ENCODE measurements around the gene STUM. TPM values are rescaled to one million over a fixed set of nuclear protein-coding genes. Genes with fewer than 3 reads are reported as not detected.
"Not testable (repeated sequence)": the region's sequence is repeated elsewhere in the genome, so short reads cannot be mapped to it uniquely, and the experiment has no call there.

STUM gene
- polyA plus RNA-seq, 2 of the 4 experiments (the other 2 are of a cell fraction), result not detected

DNA sequence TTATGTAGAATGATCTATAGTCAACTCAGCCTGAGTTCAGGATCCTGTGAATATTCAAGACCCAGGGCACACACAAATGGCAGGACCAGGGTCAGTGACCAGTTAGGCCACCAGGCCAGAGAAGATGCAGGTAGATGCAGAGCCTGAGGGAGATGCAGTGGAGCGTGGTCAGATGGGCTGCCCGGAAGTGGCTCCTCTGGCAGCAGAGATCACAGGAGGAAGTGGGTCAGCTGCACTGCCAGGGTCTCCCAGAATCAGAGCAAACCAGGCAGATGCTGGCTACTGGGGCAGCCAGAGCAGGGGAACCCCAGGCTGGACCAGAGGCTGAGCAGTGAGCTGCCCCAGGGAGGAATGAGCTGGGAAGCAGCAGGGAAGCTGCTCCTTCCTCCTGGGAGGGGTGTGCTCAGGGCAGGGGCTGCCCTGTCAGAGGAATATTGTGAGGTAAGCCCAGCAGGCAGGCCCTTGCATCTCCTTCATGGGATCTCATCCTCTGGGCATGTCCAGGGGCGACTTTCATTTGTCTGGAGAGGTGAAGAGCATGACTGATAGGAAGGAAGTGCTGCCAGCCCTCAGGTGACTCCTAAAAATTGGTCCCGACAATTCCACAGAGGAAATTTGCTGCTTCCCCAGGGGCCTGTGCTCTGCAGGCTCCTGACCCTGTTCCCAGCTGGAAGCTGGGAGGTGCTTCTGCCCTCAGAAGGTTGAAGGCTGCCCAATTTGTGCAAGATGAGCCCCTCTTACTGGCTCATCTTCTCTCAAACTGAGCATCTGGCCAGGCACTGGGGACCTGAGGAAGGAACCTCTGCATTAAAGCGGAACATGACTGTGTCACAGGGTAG is 49.3 kb downstream of the STUM start:
- no peak overlapping the region for H3K27ac ChIP-seq
- ChIA-PET CTCF (interaction anchor here (1.4 kb wide), 1 partner anchor 11 kb away, joined by 4 read pairs; no protein-coding TSS in a partner anchor), POLR2A (no interaction called here)
- TF ChIP-seq FOXS1 (CRISPR knock-in tag; IDR thresholded peaks at IDR 0.05), result no peak
- TF ChIP-seq, protein P1, sequence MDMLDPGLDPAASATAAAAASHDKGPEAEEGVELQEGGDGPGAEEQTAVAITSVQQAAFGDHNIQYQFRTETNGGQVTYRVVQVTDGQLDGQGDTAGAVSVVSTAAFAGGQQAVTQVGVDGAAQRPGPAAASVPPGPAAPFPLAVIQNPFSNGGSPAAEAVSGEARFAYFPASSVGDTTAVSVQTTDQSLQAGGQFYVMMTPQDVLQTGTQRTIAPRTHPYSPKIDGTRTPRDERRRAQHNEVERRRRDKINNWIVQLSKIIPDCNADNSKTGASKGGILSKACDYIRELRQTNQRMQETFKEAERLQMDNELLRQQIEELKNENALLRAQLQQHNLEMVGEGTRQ (IDR thresholded peaks at IDR 0.05), result no peak
- TF ChIP-seq MAFK (IDR thresholded peaks at IDR 0.05; ENCODE audit: partially characterized antibody), result no peak
- TF ChIP-seq RCOR1 (IDR thresholded peaks at IDR 0.05; ENCODE audit: low read depth, low read length), result no peak
- TF ChIP-seq ZFP36 (IDR thresholded peaks at IDR 0.05; ENCODE audit: borderline replicate concordance, partially characterized antibody), result no peak
- TF ChIP-seq HEYL (CRISPR knock-in tag; IDR thresholded peaks at IDR 0.05), result no peak
- TF ChIP-seq GATA3 (IDR thresholded peaks at IDR 0.05; ENCODE audit: borderline replicate concordance), result no peak
- TF ChIP-seq, protein P2, sequence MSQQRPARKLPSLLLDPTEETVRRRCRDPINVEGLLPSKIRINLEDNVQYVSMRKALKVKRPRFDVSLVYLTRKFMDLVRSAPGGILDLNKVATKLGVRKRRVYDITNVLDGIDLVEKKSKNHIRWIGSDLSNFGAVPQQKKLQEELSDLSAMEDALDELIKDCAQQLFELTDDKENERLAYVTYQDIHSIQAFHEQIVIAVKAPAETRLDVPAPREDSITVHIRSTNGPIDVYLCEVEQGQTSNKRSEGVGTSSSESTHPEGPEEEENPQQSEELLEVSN (IDR thresholded peaks at IDR 0.05; ENCODE audit: borderline replicate concordance, low read depth), result no peak
- TF ChIP-seq FOSB (CRISPR knock-in tag; IDR thresholded peaks at IDR 0.05), result no peak
- no peak for TF ChIP-seq CBX2 (IDR thresholded peaks at IDR 0.05; ENCODE audit: borderline replicate concordance, low read depth)
- TF ChIP-seq, protein P3, sequence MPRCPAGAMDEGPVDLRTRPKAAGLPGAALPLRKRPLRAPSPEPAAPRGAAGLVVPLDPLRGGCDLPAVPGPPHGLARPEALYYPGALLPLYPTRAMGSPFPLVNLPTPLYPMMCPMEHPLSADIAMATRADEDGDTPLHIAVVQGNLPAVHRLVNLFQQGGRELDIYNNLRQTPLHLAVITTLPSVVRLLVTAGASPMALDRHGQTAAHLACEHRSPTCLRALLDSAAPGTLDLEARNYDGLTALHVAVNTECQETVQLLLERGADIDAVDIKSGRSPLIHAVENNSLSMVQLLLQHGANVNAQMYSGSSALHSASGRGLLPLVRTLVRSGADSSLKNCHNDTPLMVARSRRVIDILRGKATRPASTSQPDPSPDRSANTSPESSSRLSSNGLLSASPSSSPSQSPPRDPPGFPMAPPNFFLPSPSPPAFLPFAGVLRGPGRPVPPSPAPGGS (IDR thresholded peaks at IDR 0.05), result no peak
- no peak for TF ChIP-seq SREBF2 (IDR thresholded peaks at IDR 0.05)
- H3K9me3 ChIP-seq, result 0 out of 3 replicates have a peak, but pooled peaks cover 4% of the 10 kb centered on the region
- H3K4me1 ChIP-seq, result no peaks in the 10 kb centered on the region
- no peak for ATAC-seq
- no peak for FAIRE-seq
- no peak for DNase-seq (ENCODE audit: low read depth in 1 of 2, low spot score in 1 of 2)
- WGBS (ENCODE audit: missing lambda C conversion rate), result 54% methylated on average over 4 of the region's 5 CpGs
- H3K4me2 ChIP-seq, result no peak overlapping the region
- no peak overlapping the region for H3K4me3 ChIP-seq

DNA sequence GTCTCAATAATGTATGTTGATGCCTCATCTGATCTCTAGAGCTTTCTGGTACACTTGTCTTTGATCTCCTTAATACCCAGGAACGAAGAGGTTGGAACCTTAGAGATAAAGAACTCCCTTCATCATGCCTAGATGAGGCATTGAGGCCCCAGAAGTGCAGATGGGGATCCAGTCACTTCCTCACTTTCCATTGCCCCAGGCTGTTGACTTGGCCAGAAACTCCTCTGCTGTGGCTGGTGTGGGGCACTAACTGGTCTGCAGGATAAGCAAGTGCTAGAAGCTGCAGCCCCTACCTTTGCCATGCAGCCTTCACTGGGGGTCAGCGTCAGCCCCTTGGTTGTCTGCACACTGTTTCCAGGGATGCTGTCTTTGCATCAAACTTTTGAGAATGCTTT is 49.9 kb downstream of the STUM start:
- no peak overlapping the region for H3K4me3 ChIP-seq
- FAIRE-seq (no peak), DNase-seq (ENCODE audit: low read depth in 1 of 2, low spot score in 1 of 2) (no peak), ATAC-seq (no peak)
- H3K27ac ChIP-seq, result no peak overlapping the region
- 40% methylated on average over 2 of the region's 2 CpGs for WGBS (ENCODE audit: missing lambda C conversion rate)
- POLR2A ChIA-PET, result no interaction called here
- H3K4me2 ChIP-seq, result no peak overlapping the region
- TF ChIP-seq MYC (IDR thresholded peaks at IDR 0.05; ENCODE audit: borderline replicate concordance, low read length), result no peak
- TF ChIP-seq, protein P4, sequence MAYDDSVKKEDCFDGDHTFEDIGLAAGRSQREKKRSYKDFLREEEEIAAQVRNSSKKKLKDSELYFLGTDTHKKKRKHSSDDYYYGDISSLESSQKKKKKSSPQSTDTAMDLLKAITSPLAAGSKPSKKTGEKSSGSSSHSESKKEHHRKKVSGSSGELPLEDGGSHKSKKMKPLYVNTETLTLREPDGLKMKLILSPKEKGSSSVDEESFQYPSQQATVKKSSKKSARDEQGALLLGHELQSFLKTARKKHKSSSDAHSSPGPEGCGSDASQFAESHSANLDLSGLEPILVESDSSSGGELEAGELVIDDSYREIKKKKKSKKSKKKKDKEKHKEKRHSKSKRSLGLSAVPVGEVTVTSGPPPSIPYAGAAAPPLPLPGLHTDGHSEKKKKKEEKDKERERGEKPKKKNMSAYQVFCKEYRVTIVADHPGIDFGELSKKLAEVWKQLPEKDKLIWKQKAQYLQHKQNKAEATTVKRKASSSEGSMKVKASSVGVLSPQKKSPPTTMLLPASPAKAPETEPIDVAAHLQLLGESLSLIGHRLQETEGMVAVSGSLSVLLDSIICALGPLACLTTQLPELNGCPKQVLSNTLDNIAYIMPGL (CRISPR knock-in tag; IDR thresholded peaks at IDR 0.05; ENCODE audit: borderline replicate concordance), result no peak
- H3K9me3 ChIP-seq, result 0 out of 3 replicates have a peak, but pooled peaks cover 4% of the 10 kb centered on the region
- CTCF ChIA-PET, result no interaction called here
- no peaks in the 10 kb centered on the region for H3K4me1 ChIP-seq

DNA sequence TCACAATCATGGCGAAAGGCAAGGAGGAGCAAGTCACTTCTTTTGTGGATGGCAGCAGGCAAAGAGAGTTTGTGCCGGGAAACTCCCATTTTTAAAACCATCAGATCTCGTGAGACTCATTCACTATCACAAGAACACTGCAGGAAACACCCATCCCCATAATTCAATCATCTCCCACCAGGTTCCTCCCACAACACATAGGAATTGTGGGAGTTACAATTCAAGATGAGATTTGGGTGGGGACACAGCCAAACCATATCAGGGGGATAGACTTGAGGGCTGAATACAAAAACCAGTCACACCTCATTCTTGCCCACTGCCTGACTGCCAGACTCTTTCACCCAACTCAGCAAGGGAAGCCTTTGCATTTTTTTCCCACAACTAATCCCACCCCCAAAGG is 50.4 kb downstream of the STUM start:
- ATAC-seq; H3K4me1 ChIP-seq; H3K9me3 ChIP-seq; H3K4me2 ChIP-seq; H3K4me3 ChIP-seq; H3K27ac ChIP-seq; FAIRE-seq; CTCF ChIA-PET; DNase-seq (ENCODE audit: low read depth in 1 of 2, low spot score in 1 of 2); POLR2A ChIA-PET: not testable (repeated sequence)
- WGBS (ENCODE audit: missing lambda C conversion rate), result 53% methylated on average over 3 of the region's 3 CpGs

All from A549 (cell line).